Islet precursor cell (in vitro differentiated cells): ENCODE data around the gene LRRC7.

Experiments
- DNase-seq: peaks from one replicate; pipeline ENCODE4 v3.0.0-alpha.2; 2018

Gene LRRC7

DNA sequence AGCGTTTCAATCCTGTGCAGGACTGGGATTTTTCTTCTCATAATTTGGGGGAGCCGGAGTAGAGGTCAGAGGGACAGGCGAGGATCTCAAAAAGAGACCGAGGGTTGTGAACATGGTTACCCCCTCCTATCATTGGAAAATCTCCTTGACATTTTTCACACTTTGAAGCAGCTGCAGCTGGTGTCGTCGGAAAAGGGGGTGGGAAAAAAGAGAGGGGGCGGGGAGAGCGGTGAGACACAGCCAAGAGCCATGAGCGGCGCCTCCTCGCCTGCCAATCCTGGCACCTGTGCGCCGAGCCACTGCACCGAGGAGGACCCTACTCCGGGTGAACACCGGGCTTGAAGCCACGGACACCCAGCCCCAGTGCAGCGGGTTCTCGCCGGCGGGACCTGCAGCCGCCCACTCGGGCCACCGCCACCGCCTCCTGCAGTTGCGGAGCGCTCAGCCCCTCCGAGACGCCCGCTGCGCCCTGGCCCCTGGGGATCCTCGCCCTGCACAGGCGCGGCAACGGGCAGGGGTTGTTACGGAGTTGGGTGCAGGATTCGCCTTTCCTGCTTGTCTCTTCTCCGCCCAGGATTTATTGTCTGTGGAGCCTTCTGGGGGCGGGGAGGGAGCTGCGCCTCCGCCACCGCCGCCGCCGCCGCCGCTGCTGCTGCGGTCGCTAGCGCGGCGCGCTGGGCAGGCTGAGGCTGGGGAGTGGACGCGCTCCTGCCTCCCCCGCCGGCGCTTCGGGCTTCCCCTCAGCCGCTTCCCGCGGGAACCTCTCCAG, at the start of gene LRRC7:
LRRC7 (plus strand) TSS at position 271 of the 769 bp plus-strand sequence. CDS start 718 bp downstream, outside the sequence.
- peak; percentile 62 for DNase-seq

GRCh38 chr1:69519006-69519405, 48.7 kb upstream of the LRRC7 start:
- DNase-seq = no peak

GRCh38 chr1:69520326-69520725, 47.4 kb upstream of the LRRC7 start:
- DNase-seq = no peak

DNA sequence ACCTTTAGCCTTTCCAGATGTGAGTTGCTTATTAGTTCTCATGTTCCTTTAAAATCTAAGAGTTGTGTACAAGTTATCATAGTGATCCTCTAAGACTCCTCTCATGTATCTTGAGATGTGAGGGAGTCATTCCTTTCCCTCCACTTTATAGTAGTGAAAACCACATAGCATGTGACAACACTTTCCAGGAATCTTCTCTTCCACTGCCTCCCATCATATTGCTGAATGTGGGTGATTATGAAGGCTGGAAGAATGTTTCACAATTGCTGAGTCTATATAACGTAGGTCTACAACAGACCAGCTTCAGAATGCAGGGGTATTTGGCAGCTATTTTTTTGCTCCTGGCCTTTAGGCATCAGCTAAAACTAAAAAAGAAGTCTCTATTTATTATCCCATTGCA, 44.7 kb upstream of the LRRC7 start:
- no peak for DNase-seq

GRCh38 chr1:69523461-69523860, 44.3 kb upstream of the LRRC7 start:
- no peak for DNase-seq

- no peak for DNase-seq
Observed at GRCh38 chr1:69524015-69524414, 43.7 kb upstream of the LRRC7 start.

DNA sequence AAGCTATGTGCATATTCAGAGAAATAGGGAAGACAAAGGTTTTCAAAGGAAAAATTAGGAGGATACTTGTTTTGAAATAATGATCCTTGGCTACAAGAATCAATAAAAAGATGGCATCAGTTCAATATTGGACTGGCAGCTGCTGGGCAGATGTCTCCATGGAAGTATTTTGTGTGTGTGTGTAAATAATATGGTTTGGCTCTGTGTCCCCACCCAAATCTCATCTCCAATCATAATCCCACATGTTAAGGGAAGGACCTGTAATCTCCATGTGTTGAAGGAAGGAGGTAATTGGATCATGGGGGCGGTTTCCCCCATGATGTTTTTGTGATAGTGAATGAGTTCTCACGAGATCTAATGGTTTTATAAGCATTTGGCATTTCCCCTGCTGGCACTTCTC, 40.4 kb upstream of the LRRC7 start:
- DNase-seq = no peak

DNA sequence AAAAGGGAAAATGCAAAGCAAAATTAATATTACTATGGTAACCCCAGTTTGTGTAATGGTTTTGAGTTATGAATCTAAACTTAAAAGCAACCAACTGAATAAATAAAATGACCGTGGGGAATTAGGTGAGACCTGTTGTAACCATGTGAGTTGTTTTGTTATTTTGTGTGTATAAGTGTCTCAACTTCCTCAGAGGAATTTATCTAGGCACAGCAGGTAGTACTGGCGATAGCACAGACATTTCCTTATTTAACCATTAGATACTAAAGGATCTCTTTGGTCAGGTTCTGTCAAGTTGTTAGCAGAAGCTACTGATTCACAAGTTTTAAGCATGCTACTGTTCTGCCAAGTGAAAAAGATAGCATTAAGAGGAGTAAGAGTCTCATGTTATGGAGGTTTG, 39.3 kb upstream of the LRRC7 start:
- no peak for DNase-seq

DNA sequence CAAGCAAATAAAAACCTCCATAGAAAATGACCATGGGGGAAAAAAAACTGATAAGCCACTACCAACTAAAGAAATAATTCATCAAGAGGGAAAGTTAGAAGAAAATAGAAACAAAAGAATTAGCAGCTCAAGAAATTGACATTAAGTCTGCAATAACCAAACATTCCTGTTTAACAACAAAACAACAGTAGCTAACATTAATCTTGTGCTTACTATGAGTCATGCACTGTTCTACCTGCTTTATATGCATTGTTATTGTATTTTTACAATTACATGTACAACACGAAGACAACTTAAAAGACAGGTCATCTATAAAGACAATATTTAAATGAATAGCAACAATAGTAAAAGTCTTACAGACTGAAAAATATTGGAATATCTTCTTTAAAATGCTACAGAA, 34.4 kb upstream of the LRRC7 start:
- no peak for DNase-seq

GRCh38 chr1:69534829-69535228, 32.9 kb upstream of the LRRC7 start:
- DNase-seq = no peak

DNA sequence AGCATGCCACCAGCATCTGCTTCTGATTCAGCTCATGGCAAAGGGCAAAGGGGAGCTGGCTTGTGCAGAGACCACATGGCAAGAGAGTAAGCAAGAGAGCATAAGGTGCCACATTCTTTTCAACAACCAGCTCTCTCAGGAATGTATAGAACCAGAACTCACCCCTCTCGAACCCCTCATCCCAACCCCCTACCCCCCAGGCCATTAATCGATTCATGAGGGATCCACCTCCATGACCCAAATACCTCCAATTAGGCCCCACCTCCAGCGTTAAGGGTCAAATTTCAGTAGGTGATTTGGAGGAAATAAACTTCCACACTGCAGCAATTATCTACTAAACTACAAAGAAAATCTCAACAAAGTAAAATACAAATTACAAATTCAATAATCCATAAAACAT, 32.2 kb upstream of the LRRC7 start:
- DNase-seq = no peak

GRCh38 chr1:69540052-69540451, 27.7 kb upstream of the LRRC7 start:
- DNase-seq = no peak

DNA sequence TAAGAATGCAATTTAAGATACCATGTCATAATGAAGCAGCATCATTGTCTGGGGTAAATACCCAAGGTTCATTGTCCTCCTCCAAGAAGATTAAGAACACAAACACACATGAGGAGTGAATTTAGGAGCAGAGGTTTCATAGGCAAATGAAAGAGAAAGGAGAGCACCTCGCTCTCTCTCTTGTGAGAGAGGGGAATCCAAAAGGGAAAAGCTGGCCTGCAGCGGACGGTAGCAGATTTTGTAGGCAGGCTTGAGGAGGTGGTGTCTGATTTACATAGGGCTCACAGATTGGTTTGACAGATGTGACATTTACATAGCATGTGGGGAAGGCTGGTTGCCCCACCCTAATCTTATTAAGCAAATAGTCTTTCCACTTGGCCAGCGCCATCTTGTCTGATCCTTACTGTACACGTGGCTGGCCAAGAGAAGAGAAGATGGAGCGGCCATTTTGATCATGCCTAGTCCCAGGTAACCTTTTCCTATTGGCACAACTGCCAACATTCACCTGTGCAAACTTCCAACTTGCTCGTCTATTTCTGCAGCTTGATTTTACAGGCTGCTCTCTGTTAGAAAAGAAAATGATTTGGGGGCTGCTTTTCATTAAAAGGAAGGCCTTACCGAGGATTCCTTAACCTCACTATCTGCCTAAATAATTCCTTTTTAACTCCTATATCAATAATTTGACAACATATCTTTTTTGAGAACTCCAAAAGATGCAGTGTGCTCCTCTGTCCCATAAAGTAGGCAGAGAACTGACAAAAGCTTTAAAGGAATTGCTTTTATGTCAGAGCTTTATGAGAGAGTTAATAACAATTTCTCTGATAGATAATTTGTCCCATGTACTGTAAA, 16.0 kb upstream of the LRRC7 start:
- no peak for DNase-seq

- DNase-seq = no peak
Observed at GRCh38 chr1:69553726-69554125, 14.0 kb upstream of the LRRC7 start.

- peak; percentile 47 for DNase-seq
Observed at GRCh38 chr1:69568421-69569174, 876 bp downstream of the LRRC7 start.

GRCh38 chr1:69569175-69569541, 1.4 kb downstream of the LRRC7 start:
- DNase-seq = no peak

DNA sequence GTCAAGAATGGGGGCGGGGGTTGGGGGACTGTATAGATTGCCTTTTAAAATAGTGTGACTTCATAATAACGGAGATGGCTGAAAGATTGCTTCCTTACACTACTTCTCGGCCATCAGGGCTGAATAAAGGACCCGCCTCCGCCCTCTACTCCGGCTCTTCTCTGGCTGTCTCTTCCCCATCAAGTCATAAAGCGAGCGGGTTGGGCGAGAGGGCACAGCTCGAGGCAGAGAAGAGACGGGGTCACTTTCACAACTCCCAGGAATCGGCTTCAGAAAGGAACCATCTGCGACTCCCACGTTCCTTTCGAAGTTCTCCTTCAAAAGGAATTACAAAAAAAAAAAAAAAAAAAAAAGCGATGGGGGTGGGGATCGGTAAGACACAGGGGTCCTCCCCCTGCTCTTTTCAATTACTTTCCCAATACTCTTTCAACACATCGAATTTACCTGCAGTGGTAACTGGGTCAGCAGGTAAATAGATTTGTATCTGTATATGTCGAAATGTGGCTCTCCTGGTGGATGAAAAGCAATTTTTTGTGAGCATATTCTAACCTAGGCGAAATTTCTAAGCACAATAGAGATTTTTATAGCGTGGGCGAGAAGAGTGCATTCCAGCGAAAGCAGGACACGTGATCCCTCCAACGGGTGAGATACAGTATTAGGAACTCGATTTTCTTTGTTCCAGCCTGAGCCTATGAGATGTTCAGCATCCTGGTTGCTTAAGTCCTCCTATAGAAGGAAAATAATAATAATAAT, 2.0 kb downstream of the LRRC7 start:
- DNase-seq = peak; percentile 49

DNA sequence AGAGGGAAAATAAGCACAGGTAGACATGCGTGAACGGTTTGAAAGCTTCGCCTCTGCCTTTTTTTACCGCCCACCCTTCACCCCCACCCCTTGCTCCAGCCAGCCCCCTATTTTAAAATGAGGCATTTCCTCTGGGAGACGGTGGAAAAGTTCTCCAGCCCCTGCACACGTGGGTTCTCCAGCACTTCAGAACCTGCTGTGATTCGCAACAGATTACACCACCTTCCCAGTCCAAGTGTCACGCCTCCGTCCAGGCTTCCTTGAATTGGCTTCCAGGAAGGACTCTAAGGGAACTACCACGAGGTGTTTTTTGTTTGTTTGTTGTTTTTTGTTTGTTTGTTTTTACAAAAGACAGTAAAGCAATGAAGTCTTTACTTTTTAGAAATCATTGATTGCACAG, 2.6 kb downstream of the LRRC7 start:
- peak; percentile 51 for DNase-seq

- DNase-seq = no peak
Observed at GRCh38 chr1:69572921-69573320, 5.2 kb downstream of the LRRC7 start.

DNA sequence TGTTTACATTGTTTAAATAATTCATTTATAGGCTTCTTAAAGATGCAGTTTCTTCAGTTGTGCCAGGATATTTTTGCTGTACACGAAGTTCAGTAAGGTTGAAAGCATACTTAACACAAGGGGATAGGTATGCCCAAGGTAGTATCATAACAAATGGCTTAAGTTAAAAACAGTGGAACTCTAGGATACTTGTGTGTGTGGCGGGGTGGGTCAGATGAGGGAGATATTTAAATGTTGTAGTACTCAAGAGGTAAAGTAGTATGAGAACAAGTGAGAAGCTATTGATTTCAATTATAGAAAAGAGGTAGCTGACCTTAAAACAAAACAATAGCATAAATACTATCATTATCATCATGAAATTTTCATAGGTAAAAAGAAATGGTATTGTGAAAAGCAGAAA, 6.2 kb downstream of the LRRC7 start:
- no peak for DNase-seq

DNA sequence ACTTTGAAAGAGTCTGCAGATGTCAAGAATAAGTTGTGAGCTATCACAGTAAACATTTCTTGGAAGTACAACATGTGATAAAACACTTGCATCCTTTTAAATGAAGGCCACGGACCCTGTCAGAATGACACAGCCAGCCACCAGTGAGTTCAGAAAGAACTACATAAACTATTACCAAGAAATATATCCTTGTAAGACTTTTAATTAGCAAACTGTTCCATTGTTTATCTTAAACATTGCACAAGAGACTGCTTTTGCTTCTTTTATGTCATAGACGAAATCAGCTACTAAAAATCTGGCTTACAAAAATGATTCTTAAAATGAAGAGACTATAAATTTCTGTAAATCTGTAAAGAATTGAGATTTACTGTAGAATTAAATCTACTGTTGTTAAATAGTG, 17.9 kb downstream of the LRRC7 start:
- DNase-seq = no peak

DNA sequence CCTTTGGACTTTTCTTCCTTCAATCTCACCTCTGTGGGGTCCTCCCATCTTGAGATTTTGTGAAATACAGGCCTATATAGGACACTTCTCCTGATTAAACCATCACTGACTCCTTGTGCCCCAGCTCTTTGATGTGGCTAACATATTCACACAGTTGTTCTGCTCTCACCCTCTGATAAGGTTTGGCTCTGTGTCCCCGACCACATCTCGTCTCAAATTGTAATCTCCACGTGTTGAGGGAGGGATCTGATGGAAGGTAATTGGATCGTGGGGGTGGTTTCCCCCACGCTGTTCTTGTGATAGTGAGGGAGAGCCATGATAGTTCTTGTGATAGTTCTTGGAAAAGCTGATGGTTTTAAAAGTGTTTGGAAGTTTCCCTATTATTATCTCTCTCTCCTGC, 19.7 kb downstream of the LRRC7 start:
- no peak for DNase-seq

GRCh38 chr1:69589799-69590198, 22.1 kb downstream of the LRRC7 start:
- DNase-seq = no peak
